A549 (cell line): ENCODE data around the gene FKBP8.

Experiments
- CHD2 ChIP-seq: fragments of 150-350 bp; IDR thresholded peaks from 2 replicates; pipeline ENCODE4 v1.6.1; 2014; ENCODE audit warnings: low read length; ENCODE audit not compliant: partially characterized antibody
- CHD4 ChIP-seq: fragments of 200-600 bp; sonication (generic); IDR thresholded peaks from 2 replicates; pipeline ENCODE4 v1.6.1; 2016; ENCODE audit warnings: antibody characterized with exemption, mild to moderate bottlenecking, borderline replicate concordance
- CTCF ChIP-seq: fragments of >200 bp; sonication (Bioruptor Twin); formaldehyde crosslinking; IDR thresholded peaks from 3 replicates; pipeline ENCODE4 v1.5.1; 2016
- E2F6 ChIP-seq: IDR thresholded peaks from 2 replicates; pipeline ENCODE4 v1.6.1; 2012; ENCODE audit warnings: low read depth, borderline replicate concordance
- HDAC2 ChIP-seq: fragments of 200-600 bp; sonication (generic); IDR thresholded peaks from 2 replicates; pipeline ENCODE4 v1.6.1; 2016
- JUNB ChIP-seq: fragments of >200 bp; sonication (Bioruptor Twin); formaldehyde crosslinking; IDR thresholded peaks from 2 replicates; pipeline ENCODE4 v1.6.1; 2016
- POLR2A ChIP-seq: IDR thresholded peaks from 2 replicates; pipeline ENCODE4 v1.6.1; 2012; ENCODE audit warnings: mild to moderate bottlenecking, low read length
- RAD21 ChIP-seq, 2 experiments: fragments of >200 bp in 1 of 2; sonication (Bioruptor Twin) in 1 of 2; formaldehyde crosslinking in 1 of 2; IDR thresholded peaks in 1 of 2; conservative IDR thresholded peaks in 1 of 2; 2 replicates in 1 of 2; 3 replicates in 1 of 2; pipeline ENCODE4 v1.6.1; 2012 to 2018; ENCODE audit warnings: inconsistent platforms in 1 of 2
- USF2 ChIP-seq: fragments of 450-650 bp; IDR thresholded peaks from 2 replicates; pipeline ENCODE4 v1.6.1; 2014; ENCODE audit warnings: antibody characterized with exemption

DNA sequence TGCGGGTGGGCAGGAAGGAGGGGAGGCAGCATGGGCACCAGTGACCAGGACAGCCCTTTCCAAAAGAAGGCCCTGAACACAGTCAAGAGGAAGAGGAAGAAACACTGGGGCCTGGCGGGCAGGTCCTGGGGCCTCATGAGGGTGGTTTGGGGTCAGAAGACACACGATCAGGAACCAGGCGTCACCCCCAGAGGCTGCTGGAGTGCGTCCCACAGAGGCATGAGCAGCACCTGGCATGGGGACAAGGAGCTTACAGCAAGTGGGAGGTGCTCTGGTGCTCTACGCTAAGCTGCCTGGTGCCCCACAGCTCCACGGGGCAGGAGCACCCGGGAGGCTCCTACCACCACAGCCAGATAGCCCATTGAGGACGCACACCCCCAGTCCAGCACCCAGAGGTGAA, 41.5 kb downstream of the FKBP8 start:
- TF ChIP-seq CHD4 (no peak), POLR2A (no peak), CTCF (no peak), JUNB (no peak), CHD2 (no peak), HDAC2 (no peak), E2F6 (no peak), RAD21 (conservative IDR thresholded peaks at IDR 0.05 in 1 of 2, IDR thresholded peaks at IDR 0.05 in 1 of 2) (no peak), USF2 (no peak)
